ENCODE results near the gene GALNT9.

The GALNT9 gene

DNA sequence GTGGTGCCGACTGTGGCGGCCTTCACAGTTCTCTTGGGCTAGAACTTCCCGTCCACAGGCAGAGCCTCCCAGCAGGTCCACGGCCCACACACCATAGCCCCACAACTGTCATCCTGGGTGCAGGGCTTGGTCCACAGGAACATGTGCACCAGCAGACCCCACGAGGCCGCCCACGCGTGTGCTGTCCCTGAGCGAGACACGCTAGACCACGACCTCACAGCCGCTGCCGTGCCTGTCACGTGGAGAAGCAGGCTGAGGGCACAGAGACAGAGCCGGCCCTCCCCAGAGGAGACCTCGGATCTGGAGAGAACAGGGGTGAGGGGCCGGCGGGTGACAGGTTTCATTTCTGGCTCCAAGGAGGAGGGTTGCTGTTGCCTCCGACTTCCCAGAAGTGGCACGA, 8.9 kb upstream of the GALNT9 start:
- no peaks in the 10 kb centered on the region for H4K20me1 ChIP-seq (ENCODE audit: insufficient read depth, low read length)
- H3K27ac ChIP-seq (ENCODE audit: low read length): no peak overlapping the region
- H2AFZ ChIP-seq (ENCODE audit: low read depth, low read length): no peak overlapping the region
- no peaks in the 10 kb centered on the region for H3K79me2 ChIP-seq (ENCODE audit: low read length)
- no peaks in the 10 kb centered on the region for H3K27me3 ChIP-seq (ENCODE audit: low read depth, low read length)
- no peak overlapping the region for H3K4me3 ChIP-seq (ENCODE audit: low read length)
- H3K9me3 ChIP-seq (ENCODE audit: insufficient read depth, low read length): no peaks in the 10 kb centered on the region
- TF ChIP-seq, protein P1, sequence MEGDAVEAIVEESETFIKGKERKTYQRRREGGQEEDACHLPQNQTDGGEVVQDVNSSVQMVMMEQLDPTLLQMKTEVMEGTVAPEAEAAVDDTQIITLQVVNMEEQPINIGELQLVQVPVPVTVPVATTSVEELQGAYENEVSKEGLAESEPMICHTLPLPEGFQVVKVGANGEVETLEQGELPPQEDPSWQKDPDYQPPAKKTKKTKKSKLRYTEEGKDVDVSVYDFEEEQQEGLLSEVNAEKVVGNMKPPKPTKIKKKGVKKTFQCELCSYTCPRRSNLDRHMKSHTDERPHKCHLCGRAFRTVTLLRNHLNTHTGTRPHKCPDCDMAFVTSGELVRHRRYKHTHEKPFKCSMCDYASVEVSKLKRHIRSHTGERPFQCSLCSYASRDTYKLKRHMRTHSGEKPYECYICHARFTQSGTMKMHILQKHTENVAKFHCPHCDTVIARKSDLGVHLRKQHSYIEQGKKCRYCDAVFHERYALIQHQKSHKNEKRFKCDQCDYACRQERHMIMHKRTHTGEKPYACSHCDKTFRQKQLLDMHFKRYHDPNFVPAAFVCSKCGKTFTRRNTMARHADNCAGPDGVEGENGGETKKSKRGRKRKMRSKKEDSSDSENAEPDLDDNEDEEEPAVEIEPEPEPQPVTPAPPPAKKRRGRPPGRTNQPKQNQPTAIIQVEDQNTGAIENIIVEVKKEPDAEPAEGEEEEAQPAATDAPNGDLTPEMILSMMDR (IDR thresholded peaks at IDR 0.05; ENCODE audit: low read depth, low read length): no peak
- no peak for TF ChIP-seq EZH2phosphoT487 (IDR thresholded peaks at IDR 0.05; ENCODE audit: low read depth)
- no peaks in the 10 kb centered on the region for H3K36me3 ChIP-seq (replicated peaks; ENCODE audit: low read depth, low read length)
- no peak overlapping the region for H3K9ac ChIP-seq (ENCODE audit: low read length)
- no peaks in the 10 kb centered on the region for H3K4me1 ChIP-seq (ENCODE audit: low read length)
- no peak overlapping the region for H3K4me2 ChIP-seq (ENCODE audit: low read length)

DNA sequence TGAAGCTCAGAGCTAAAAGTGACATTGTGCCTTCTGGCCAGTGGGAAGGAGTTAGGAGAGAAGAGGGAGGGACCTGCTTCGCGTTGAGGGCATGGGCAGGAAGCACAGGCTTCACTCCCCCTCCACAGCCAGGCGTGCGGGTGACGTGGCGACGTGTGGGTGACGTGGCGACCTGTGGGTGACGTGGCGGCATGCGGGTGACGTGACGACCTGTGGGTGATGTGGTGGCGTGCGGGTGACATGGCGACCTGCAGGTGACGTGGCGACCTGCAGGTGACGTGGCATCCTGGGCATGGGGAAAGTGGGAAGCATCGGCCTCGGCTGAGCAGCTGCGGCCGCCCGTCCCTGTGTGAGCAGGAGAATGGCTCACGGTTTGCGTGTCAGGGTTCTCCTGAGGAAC, 8.2 kb upstream of the GALNT9 start:
- Histone ChIP-seq H3K79me2 (ENCODE audit: low read length) (no peaks in the 10 kb centered on the region), H3K4me2 (ENCODE audit: low read length) (no peak overlapping the region), H2AFZ (ENCODE audit: low read depth, low read length) (no peak overlapping the region), H3K4me1 (ENCODE audit: low read length) (no peaks in the 10 kb centered on the region), H3K27ac (ENCODE audit: low read length) (no peak overlapping the region), H3K9ac (ENCODE audit: low read length) (no peak overlapping the region), H3K36me3 (replicated peaks; ENCODE audit: low read depth, low read length) (no peaks in the 10 kb centered on the region), H3K4me3 (ENCODE audit: low read length) (no peak overlapping the region), H3K9me3 (ENCODE audit: insufficient read depth, low read length) (no peaks in the 10 kb centered on the region), H3K27me3 (ENCODE audit: low read depth, low read length) (no peaks in the 10 kb centered on the region), H4K20me1 (ENCODE audit: insufficient read depth, low read length) (no peaks in the 10 kb centered on the region)
- TF ChIP-seq, protein P1 (IDR thresholded peaks at IDR 0.05; ENCODE audit: low read depth, low read length): no peak
- no peak for TF ChIP-seq EZH2phosphoT487 (IDR thresholded peaks at IDR 0.05; ENCODE audit: low read depth)

GRCh38 chr12:132336451-132337413, 7.3 kb upstream of the GALNT9 start:
- H3K27me3 ChIP-seq (ENCODE audit: low read depth, low read length): no peaks in the 10 kb centered on the region
- no peaks in the 10 kb centered on the region for H4K20me1 ChIP-seq (ENCODE audit: insufficient read depth, low read length)
- TF ChIP-seq, protein P1 (IDR thresholded peaks at IDR 0.05; ENCODE audit: low read depth, low read length): no peak
- no peak for TF ChIP-seq EZH2phosphoT487 (IDR thresholded peaks at IDR 0.05; ENCODE audit: low read depth)
- H3K79me2 ChIP-seq (ENCODE audit: low read length): no peaks in the 10 kb centered on the region
- no peak overlapping the region for H2AFZ ChIP-seq (ENCODE audit: low read depth, low read length)
- H3K4me1 ChIP-seq (ENCODE audit: low read length): no peaks in the 10 kb centered on the region
- no peak overlapping the region for H3K4me2 ChIP-seq (ENCODE audit: low read length)
- no peak overlapping the region for H3K9ac ChIP-seq (ENCODE audit: low read length)
- no peaks in the 10 kb centered on the region for H3K9me3 ChIP-seq (ENCODE audit: insufficient read depth, low read length)
- H3K27ac ChIP-seq (ENCODE audit: low read length): no peak overlapping the region
- no peaks in the 10 kb centered on the region for H3K36me3 ChIP-seq (replicated peaks; ENCODE audit: low read depth, low read length)
- H3K4me3 ChIP-seq (ENCODE audit: low read length): no peak overlapping the region

GRCh38 chr12:132335179-132335756, 5.9 kb upstream of the GALNT9 start:
- no peaks in the 10 kb centered on the region for H4K20me1 ChIP-seq (ENCODE audit: insufficient read depth, low read length)
- no peak overlapping the region for H3K4me3 ChIP-seq (ENCODE audit: low read length)
- H2AFZ ChIP-seq (ENCODE audit: low read depth, low read length): no peak overlapping the region
- H3K27ac ChIP-seq (ENCODE audit: low read length): no peak overlapping the region
- no peaks in the 10 kb centered on the region for H3K79me2 ChIP-seq (ENCODE audit: low read length)
- H3K9ac ChIP-seq (ENCODE audit: low read length): no peak overlapping the region
- TF ChIP-seq, protein P1 (IDR thresholded peaks at IDR 0.05; ENCODE audit: low read depth, low read length): no peak
- TF ChIP-seq EZH2phosphoT487 (IDR thresholded peaks at IDR 0.05; ENCODE audit: low read depth): no peak
- no peaks in the 10 kb centered on the region for H3K4me1 ChIP-seq (ENCODE audit: low read length)
- no peaks in the 10 kb centered on the region for H3K36me3 ChIP-seq (replicated peaks; ENCODE audit: low read depth, low read length)
- H3K4me2 ChIP-seq (ENCODE audit: low read length): no peak overlapping the region
- no peaks in the 10 kb centered on the region for H3K27me3 ChIP-seq (ENCODE audit: low read depth, low read length)
- no peaks in the 10 kb centered on the region for H3K9me3 ChIP-seq (ENCODE audit: insufficient read depth, low read length)

Measured in OCI-LY3 (cell line).